Activated CD8-positive, alpha-beta memory T cell treated with anti-CD3 and anti-CD28 coated beads, Interleukin-2, amount 50 U/mL, for 24 hours (primary cell): ENCODE measurements around the gene NSRP1.
"Not testable (repeated sequence)": the region's sequence is repeated elsewhere in the genome, so short reads cannot be mapped to it uniquely, and the experiment has no call there.

Source experiments
- DNase-seq: peaks from one replicate; pipeline ENCODE4 v3.0.0-alpha.2; 2020; ENCODE audit errors: extremely low read depth

Gene NSRP1

DNA sequence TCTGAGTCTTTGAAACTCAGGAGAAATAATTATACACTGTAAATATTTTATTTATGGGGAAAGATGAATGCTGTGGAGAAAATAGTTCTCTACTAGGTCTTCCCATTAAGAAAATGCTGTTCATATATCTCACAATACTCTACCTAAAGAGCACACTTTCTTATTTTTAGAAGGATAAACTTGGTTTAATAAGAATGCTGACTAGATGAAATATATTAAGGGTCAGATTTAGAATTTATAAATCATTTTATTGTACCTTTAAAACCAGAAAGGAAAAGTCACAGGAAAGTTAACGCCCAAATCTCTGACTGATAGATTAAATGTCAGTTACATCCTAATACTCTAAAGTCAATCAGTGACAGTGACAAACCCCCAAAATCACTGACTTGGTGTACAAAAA lies 70.1 kb downstream of the NSRP1 start:
- DNase-seq: no peak

- no peak for DNase-seq
Measured at GRCh38 chr17:30187573-30187972, 71.0 kb downstream of the NSRP1 start.

GRCh38 chr17:30188211-30188939 lies 71.8 kb downstream of the NSRP1 start:
- DNase-seq: no peak

- DNase-seq: no peak
Measured at GRCh38 chr17:30191072-30191471, 74.5 kb downstream of the NSRP1 start.

- no peak for DNase-seq
Measured at GRCh38 chr17:30196504-30196903, 79.9 kb downstream of the NSRP1 start.

DNA sequence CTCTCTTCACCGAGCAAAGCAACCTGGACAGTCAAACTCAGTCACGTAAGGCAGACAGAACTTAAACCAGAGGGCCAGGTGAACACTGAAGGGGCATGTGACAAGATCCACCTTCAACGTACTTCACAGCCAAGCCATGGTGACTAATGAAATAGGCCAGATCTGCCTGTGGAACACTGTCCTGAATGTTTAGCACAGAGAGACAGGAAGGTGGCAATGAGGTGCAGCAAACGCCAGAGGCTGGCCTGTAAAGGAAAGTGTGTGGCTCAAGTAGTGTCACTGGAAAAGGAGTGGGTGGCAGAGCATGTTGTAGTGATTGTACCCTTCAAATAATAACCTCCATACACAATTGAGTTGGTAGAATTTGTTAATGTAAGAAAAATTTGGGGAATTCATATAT lies 80.8 kb downstream of the NSRP1 start:
- DNase-seq: no peak

- DNase-seq: no peak
Measured at GRCh38 chr17:30199600-30199999, 83.0 kb downstream of the NSRP1 start.

DNA sequence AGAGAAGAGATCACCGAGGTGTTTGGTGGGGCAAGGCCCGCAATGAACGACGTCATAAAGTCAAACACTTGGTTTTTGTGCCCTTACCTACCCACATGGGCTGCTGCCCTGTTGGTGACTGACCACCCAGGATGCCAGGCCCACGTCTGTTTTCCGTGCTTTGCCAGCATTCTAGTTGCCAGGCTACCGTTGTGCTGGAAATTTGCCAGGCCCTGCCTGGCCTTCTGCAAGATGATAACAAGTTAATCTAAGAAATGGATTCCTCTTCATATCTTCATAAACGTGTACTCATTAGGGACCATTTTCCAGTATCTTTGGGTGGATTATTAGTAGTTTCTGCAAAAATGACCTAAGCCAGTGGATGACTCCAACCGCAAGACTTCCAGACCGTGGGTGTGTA lies 83.5 kb downstream of the NSRP1 start:
- DNase-seq: no peak

GRCh38 chr17:30200656-30201055 lies 84.0 kb downstream of the NSRP1 start:
- DNase-seq: not testable (repeated sequence)

DNA sequence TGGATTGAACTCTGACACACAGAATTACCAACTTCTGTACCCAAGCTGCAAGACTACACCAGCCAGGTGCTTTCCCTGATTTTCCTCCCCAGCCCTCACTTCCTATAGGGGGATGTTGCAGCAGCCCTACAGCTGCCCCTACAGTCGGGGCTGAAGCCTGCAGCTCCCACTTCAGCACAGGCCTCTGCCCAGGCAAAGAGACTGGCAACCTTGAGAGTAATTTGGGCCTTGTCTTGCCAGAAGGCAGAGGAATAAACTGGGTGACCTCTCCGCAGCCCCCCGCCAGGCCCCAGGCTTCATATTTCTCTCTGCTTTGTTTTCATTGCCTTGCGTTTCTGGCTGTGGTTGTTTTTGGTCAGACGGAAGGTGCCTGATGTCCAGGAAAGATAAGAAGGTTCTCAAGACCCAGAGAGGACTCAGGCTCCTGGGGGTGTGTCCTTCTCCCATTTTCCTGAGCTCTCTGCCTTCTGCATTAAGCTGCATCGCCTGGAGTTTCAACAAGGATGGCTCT lies 86.9 kb downstream of the NSRP1 start:
- DNase-seq: no peak

GRCh38 chr17:30207655-30208054 lies 91.0 kb downstream of the NSRP1 start:
- no peak for DNase-seq

DNA sequence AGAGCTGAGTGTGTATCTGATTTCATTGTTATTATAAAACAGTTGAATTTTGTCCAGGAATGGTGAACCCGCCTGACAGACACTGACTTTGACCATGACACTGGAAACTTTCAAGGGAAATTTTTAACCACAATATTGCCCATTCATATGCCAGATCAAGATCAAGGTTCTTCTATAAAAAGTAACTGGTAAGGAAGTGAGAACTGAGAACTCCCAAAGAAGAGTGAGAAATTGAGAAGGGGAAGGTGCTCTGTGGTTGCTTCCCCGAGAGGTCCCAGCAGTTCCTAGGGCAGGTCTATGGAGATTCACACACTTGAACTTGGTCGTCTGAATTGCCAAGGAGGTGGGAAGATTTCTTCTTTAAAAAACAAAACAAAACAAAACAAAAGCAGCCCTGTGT lies 91.6 kb downstream of the NSRP1 start:
- no peak for DNase-seq

- no peak for DNase-seq
Measured at GRCh38 chr17:30209930-30210329, 93.3 kb downstream of the NSRP1 start.

GRCh38 chr17:30210366-30210765 lies 93.8 kb downstream of the NSRP1 start:
- no peak for DNase-seq

GRCh38 chr17:30210901-30211300 lies 94.3 kb downstream of the NSRP1 start:
- DNase-seq: no peak

DNA sequence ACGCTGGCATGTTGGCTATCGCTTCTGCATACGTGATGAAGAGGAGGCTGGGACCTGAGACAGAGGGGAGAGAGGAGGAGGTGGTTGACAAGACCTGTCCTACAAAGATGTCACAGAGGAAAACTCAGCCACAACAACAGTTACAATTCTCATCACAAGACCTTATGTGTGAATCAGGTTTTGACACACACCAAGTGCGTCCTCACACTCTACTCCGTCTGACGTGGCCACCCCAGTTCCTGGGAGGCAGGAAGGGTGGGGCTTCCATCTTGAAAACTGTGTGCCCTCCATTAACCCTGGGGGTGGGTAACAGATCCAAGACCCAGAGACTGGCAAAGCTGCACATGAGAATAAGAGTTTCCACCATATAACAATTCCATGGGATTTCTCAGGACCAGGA lies 94.8 kb downstream of the NSRP1 start:
- DNase-seq: no peak

DNA sequence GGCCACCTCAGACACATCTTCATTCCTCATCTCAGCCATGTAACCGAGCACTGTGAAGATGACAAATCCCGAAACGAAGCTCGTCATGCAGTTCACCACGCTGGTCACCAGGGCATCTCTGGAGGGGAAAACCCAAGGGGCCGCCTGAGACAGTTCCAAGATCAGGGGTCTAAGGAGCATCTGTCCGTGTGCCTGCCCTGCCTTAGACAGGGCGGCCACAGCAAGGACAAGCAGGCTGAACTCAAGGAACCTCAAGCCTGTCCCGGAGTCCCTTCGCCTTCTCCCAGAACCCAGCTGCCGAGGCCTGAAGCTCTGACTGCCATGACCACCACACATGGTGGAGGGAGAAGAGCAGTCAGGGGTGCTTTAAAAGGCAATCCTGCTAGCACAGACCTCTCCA lies 96.1 kb downstream of the NSRP1 start:
- DNase-seq: no peak

DNA sequence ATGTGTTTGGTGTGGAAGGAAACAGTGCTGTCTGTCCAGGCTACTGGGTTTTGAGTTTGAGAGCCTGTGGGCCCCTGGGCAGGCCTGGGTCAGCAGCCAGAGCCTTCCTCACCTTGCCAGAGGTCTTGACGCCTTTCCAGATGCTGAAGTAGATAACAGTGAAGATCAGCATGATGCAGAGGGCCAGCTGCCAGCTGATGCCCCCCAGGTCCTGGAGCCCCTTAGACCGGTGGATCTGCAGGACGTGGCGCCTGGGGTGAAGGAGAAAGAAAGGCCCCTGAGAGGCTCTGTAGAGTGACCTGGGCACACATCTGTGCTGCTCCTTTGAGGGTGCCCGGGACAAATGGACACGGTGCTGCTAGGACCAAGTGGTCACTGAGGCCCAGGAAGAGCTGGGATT lies 100.4 kb downstream of the NSRP1 start:
- no peak for DNase-seq

GRCh38 chr17:30217746-30218245 lies 101.2 kb downstream of the NSRP1 start:
- no peak for DNase-seq

GRCh38 chr17:30218799-30219198 lies 102.2 kb downstream of the NSRP1 start:
- no peak for DNase-seq

DNA sequence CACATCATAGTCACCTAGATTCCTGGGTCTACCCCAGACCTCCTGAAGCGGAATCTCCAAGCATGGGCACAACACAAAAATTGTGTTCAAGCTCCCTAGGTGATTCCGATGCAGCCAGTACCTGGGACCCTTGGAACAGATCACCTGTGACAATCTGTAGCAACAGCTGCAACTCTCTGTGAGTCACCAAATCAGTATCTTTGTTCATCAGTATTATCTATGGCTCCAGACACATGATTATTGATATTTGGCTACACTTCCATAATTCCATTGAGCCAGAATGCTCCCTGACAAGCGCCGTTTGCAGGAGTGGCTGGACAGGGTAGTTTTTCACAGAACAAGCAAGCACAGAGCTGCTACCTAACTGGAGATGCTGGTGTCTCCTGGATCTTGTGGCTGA lies 102.7 kb downstream of the NSRP1 start:
- DNase-seq: no peak

DNA sequence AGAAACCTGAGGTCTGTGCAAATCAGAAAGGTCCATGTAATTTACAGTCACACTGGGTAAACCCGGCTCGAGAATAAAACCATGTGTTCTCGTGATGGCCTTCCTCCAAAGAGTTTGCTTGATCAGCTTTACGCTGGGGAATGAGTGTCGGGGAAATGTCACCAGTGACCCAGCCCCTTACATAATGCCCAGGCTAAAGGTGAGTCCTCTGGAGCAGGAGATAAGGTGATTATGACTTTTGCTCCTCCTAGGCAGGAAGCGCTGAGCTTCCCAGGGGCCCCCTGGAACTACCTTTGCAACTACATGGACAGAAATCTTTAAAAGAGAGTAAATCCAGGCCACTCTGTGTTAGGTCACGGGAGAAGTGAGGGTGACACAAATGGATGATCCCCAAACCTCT lies 103.2 kb downstream of the NSRP1 start:
- no peak for DNase-seq

DNA sequence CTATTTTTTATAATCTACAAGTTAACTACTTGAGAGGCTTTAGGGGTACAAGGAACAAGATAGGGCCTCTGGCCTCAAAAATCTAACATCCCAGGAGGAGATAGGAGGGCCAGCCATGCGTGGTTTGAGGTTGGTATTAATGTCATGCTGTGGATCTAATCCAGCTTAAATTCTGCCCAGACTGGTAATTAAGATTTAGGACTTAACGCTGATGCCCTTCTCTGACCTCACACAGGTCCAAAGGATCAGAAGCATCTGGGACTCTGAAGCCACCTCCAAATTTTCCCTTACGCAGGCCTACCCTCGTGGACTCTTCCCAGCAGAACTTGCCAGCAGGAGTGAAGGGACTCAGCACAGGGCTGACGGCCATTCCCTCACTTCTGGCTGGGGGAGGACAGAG lies 103.8 kb downstream of the NSRP1 start:
- DNase-seq: no peak

DNA sequence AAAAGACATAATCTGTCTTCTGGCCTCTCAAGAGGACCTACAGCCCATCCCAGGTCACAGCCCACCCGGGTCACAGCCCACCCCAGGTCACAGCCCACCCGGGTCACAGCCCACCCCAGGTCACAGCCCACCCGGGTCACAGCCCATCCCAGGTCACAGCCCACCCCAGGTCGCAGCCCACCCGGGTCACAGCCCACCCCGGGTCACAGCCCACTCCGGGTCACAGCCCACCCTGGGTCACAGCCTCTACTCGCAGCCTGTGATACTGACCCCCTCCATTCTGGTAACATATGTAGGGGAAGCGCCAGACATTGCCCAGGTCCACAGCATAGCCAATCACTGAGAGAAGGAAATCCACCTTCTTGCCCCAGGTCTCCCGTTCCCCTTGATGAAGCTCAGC lies 104.7 kb downstream of the NSRP1 start:
- no peak for DNase-seq
